SK-N-SH (cell line): Measurements from ENCODE around the gene SMARCA4.

Experiments
- CTCF ChIP-seq: fragments of 200-600 bp; sonication (generic); IDR thresholded peaks from 2 replicates; pipeline ENCODE4 v1.6.1; 2017; ENCODE audit warnings: antibody characterized with exemption, mild to moderate bottlenecking, moderate library complexity
- EZH2phosphoT487 ChIP-seq: fragments of 200-600 bp; sonication (generic); IDR thresholded peaks from 2 replicates; pipeline ENCODE4 v1.6.1; 2017; ENCODE audit warnings: low read depth, mixed run types, mild to moderate bottlenecking, antibody characterized with exemption, moderate library complexity, borderline replicate concordance
- FOXJ3 ChIP-seq: sonication (generic); formaldehyde crosslinking; IDR thresholded peaks from 2 replicates; pipeline ENCODE4 v1.5.1; 2020; ENCODE audit warnings: mild to moderate bottlenecking, missing genetic modification reagents
- SIN3A ChIP-seq: IDR thresholded peaks from 2 replicates; pipeline ENCODE4 v1.6.1; 2012; ENCODE audit warnings: low read depth, mild to moderate bottlenecking, low read length, moderate library complexity, borderline replicate concordance

- TF ChIP-seq CTCF (no peak), FOXJ3 (no peak), EZH2phosphoT487 (no peak), SIN3A (no peak)
Measured at GRCh38 chr19:11016631-11017030, 55.8 kb downstream of the SMARCA4 start.
